ENCODE results near the gene GLYATL1B. TPM values are rescaled to one million over a fixed set of nuclear protein-coding genes. Genes with fewer than 3 reads are reported as not detected.

GLYATL1B gene, protein sequence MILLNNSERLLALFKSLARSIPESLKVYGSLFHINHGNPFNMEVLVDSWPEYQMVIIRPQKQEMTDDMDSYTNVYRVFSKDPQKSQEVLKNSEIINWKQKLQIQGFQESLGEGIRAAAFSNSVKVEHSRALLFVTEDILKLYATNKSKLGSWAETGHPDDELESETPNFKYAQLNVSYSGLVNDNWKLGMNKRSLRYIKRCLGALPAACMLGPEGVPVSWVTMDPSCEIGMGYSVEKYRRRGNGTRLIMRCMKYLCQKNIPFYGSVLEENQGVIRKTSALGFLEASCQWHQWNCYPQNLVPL
- total RNA-seq: not detected in 2 replicates

DNA sequence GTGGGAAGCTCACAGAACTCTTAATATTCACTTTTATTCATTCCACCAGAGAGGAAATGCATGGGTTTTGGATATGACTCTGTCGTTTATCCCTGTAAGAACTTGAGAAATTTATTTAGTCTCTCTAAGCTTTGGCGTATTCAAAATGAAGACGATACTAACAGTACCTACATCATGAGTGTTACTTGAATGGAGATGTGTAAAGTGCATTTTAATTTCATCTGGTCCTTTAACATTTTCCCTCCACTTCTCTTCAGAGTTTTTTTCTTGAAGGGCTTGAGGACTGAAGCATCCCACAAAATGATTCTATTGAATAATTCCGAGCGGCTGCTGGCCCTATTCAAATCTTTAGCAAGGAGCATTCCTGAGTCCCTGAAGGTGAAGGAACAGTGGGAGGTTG, at the start of gene GLYATL1B:
GLYATL1B (plus strand) TSS at position 301 of the 400 bp plus-strand sequence; CDS start at position 301, 0 bp downstream.

DNA sequence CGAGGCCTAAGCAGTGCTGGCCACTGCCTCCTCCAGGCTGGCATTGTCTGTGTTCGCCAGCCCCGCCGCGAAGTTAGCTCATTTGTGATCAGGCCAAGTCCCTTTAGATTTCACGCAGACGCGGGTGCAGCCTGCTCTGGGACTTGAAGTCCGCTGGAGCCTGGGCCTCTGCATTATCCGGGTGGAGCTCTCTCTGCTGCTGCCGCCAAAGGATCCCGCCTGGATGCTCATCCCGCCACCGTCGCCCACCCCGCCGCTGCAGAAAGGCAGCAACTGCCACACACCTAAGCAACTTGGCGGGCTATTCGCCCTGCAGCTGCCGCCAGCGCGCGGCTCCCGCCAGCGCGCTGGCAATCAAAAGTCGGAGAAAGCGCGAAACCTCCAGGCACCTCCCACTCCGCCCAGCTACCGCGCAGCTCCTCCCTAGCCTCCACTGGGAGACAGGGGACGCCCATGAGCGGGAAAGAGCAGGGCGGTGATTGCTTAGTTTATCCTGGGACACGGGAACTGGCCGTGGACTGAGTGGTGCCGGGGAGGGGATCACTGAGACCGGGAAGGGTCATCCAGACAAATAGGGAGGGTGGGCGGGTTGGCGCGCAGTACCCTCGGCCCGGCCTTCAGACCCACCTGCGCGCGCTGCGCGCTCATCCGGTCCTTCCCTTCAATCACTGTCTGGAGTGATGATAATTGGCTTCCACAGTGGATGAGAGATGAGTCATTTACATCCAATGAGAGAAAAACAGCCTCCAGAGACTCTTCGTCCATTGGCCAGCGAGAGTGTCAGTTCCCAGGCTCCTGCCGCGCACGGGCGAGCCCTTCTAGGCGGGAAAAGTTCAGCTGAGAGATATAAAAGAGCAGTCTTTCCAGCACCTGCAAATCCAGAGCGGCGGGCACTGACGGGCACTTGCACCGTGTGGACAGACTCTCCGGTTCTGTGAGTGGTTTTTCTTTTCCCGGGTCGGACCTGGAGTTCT, 20.5 kb downstream of the GLYATL1B start, which contains the start of gene FAM111B:
FAM111B (plus strand) TSS at position 875 of the 974 bp plus-strand sequence. CDS start 2,389 bp downstream, outside the sequence.

DNA sequence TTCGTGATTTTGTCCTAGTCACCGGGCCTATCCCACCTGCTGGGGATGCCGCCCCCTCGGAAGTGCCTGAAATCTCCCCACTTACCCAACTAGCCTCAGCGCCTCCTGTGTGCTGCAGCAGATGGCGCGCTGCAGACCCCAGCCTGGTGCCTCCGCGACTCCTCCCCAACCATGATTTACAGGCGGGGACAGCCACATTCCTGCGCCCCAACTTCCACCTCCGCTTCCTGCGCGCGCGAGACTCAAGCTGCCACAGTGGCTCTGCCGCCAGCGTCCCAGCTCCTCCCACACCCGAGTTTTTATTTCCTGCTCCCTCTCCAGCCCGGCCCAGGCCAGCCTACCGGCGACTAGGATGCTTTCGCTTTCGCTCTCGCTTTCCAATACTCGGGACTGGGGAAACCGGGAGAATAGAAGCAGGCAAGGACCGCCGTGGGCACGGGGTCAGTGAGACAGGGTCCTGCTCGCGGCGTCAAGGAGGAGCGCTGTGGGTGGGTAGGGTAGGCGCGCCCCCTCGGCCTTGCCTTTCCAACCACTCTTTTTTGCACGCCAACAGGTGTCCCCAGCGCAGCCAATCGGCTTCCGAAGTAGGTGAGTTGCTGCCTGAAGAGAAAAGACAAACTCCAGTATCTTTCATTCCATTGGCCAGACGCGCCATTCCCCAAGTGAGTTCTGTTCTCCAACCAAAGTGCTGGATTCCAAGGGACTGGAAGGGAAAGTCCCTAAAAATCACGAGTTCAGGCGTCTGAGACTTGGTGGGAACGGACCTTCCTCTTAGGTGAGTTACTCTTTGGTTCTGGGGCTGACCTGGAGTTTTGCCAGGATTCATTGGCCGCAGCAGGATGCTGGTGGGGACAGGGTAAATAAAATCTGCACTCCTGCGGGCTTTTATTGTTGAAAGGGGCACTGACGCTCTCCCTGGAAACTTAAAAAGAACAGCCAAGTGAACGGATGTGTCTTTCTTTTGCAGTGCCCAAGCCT, 56.7 kb downstream of the GLYATL1B start, which contains the start of gene FAM111A:
FAM111A (plus strand) TSS at position 327 of the 978 bp plus-strand sequence. CDS start 6,017 bp downstream, outside the sequence.

Other genes with a start within 250 kb of the GLYATL1B start
- 0.65 and 0.71 TPM in 2 replicates for gene GLYATL2, start 241.6 kb upstream of the GLYATL1B start, total RNA-seq
- gene GLYATL1, start 146.8 kb upstream of the GLYATL1B start, total RNA-seq: 0.57 TPM in 1 of 2 replicates, not detected in the other
- gene FAM111B, start 20.9 kb downstream of the GLYATL1B start, total RNA-seq: 0.37 and 1.00 TPM in 2 replicates
- 32.3 and 40.8 TPM in 2 replicates for gene FAM111A, start 56.5 kb downstream of the GLYATL1B start, total RNA-seq
- 3.6 and 6.3 TPM in 2 replicates for gene DTX4, start 85.8 kb downstream of the GLYATL1B start, total RNA-seq
- gene MPEG1, start 126.6 kb downstream of the GLYATL1B start, total RNA-seq: not detected in 2 replicates

Measured in smooth muscle cell of bladder (primary cell).